Measurements from ENCODE around the gene SERPINA5. TPM values are rescaled to one million over a fixed set of nuclear protein-coding genes. Genes with fewer than 3 reads are reported as not detected.

Gene SERPINA5
- total RNA-seq, 1 donor: 0.09 TPM

GRCh38 chr14:94593749-94594431 lies 12.7 kb downstream of the SERPINA5 start:
- no peak overlapping the region for H3K4me3 ChIP-seq (ENCODE audit: low read depth, low read length)
- no peak for DNase-seq (ENCODE audit: low read depth)
- TF ChIP-seq CTCF (IDR thresholded peaks at IDR 0.05; ENCODE audit: insufficient read depth, low read length): no peak

DNA sequence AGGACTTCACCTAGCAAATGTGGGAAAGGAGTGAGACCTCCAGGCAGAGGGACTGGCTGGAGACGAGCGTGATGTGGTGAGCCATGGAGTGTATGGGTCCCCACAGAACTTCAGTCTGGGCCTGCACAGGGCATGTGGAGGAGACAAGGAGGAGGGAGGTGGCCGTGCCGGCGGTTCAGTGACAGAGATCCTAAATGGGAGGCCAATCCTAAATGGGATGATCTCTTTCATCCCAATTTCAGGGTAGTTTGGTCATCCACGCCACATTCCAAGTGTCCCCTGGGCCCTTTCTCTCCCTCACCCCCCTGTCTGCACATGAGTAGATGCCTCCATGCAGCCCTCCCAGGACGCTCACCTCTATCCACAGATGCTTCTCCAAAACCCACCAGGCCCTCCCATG lies 13.2 kb downstream of the SERPINA5 start:
- no peak for DNase-seq (ENCODE audit: low read depth)
- TF ChIP-seq CTCF (IDR thresholded peaks at IDR 0.05; ENCODE audit: insufficient read depth, low read length): no peak
- H3K4me3 ChIP-seq (ENCODE audit: low read depth, low read length): no peak overlapping the region

- TF ChIP-seq CTCF (IDR thresholded peaks at IDR 0.05; ENCODE audit: insufficient read depth, low read length): no peak
- DNase-seq (ENCODE audit: low read depth): no peak
- no peak overlapping the region for H3K4me3 ChIP-seq (ENCODE audit: low read depth, low read length)
Measured at GRCh38 chr14:94595912-94596311, 14.7 kb downstream of the SERPINA5 start.

- no peak for TF ChIP-seq CTCF (IDR thresholded peaks at IDR 0.05; ENCODE audit: insufficient read depth, low read length)
- no peak overlapping the region for H3K4me3 ChIP-seq (ENCODE audit: low read depth, low read length)
- no peak for DNase-seq (ENCODE audit: low read depth)
Measured at GRCh38 chr14:94596361-94596760, 15.1 kb downstream of the SERPINA5 start.

DNA sequence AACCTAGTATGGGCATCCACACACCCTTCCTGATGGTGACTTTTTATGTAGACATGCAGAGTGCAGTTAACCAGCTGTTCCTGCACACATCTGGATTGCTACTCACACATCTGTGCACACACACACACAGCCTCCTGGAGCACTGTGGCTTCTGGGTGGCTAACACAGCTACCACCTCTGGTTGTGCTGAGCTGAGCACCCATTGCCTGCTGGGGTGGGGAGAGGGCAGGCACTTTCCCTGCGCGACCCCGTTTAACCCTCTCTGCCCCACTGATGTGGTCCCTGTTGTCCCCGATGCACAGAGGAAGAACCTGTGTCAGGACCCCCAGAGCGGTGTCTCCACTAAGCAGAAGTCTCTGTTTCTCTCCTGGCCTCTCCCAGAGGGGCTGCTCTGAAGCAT lies 16.6 kb downstream of the SERPINA5 start:
- no peak for DNase-seq (ENCODE audit: low read depth)
- H3K4me3 ChIP-seq (ENCODE audit: low read depth, low read length): no peak overlapping the region
- no peak for TF ChIP-seq CTCF (IDR thresholded peaks at IDR 0.05; ENCODE audit: insufficient read depth, low read length)

DNA sequence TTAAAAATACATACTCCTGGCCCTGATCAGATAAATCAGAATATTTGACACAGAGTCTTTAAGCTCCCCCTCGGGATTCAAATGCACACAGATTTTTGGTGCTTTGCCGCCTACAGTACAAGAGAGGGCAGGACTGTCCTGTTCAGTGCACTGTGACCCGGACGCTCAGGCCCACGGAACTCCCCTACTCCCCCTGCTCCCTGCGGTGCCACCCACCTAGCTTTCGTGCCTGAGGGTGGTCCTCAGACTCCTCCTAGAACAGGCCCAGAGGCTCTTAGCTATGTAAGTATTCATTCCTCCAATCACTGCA lies 17.2 kb downstream of the SERPINA5 start:
- no peak for DNase-seq (ENCODE audit: low read depth)
- no peak overlapping the region for H3K4me3 ChIP-seq (ENCODE audit: low read depth, low read length)
- TF ChIP-seq CTCF (IDR thresholded peaks at IDR 0.05; ENCODE audit: insufficient read depth, low read length): no peak
